Esophagus muscularis mucosa (tissue), 4 donors: ENCODE results near the gene FAM229A. TPM values are rescaled to one million over a fixed set of nuclear protein-coding genes. Genes with fewer than 3 reads are reported as not detected.

Source experiments
- DNase-seq: peaks from one replicate; pipeline ENCODE4 v3.0.0-alpha.2; 2017; ENCODE audit errors: extremely low spot score
- H3K27ac ChIP-seq, 4 donors: fragments of 200-600 bp; sonication (generic); replicated peaks in 1 of 4; 1 replicate in 3 of 4; 2 replicates in 1 of 4; pipeline ENCODE4 v1.5.1; 2016 to 2019; ENCODE audit warnings: mild to moderate bottlenecking in 1 of 4
- H3K27me3 ChIP-seq, 4 donors: fragments of 200-600 bp; sonication (generic); one replicate each; pipeline versions ENCODE4 v1.5.1 to v1.6.0; 2016 to 2019
- H3K36me3 ChIP-seq, 4 donors: fragments of 200-600 bp; sonication (generic); one replicate each; pipeline ENCODE4 v1.5.1; 2016 to 2019
- H3K4me1 ChIP-seq, 4 donors: fragments of 200-600 bp; sonication (generic); one replicate each; pipeline ENCODE4 v1.5.1; 2016 to 2019
- H3K4me3 ChIP-seq, 4 donors: fragments of 200-600 bp; sonication (generic); 1 replicate in 2 of 4; 2 replicates in 2 of 4; pipeline ENCODE4 v1.5.1; 2016 to 2019; ENCODE audit warnings: mild to moderate bottlenecking in 4 of 4, moderate library complexity in 1 of 4
- H3K9me3 ChIP-seq, 4 donors: fragments of 200-600 bp; sonication (generic); 1 replicate in 3 of 4; 2 replicates in 1 of 4; pipeline ENCODE4 v1.5.1; 2016 to 2019
- EP300 ChIP-seq: sonication (generic); formaldehyde crosslinking; IDR thresholded peaks from one replicate; pipeline ENCODE4 v1.6.1; 2017; ENCODE audit warnings: antibody characterized with exemption
- POLR2A ChIP-seq: fragments of 450-650 bp; IDR thresholded peaks from one replicate; pipeline ENCODE4 v1.6.1; 2017; ENCODE audit warnings: antibody characterized with exemption, moderate library complexity, mild to moderate bottlenecking, low read depth
- POLR2AphosphoS5 ChIP-seq, 2 donors: sonication (generic); formaldehyde crosslinking; IDR thresholded peaks; one replicate each; pipeline ENCODE4 v1.6.1; 2017; ENCODE audit warnings: antibody characterized with exemption in 2 of 2
- WGBS: methylation state at CpG from one replicate; pipeline ENCODE4 v1.1.5; 2018; 5-methylcytosine and 5-hydroxymethylcytosine counted together
- intact Hi-C: fragments of 100-400 bp; cut with DNase I; formaldehyde crosslinking; loops from one replicate; pipeline ENCODE4 v1.15.1; 2023
- total RNA-seq, 4 donors: library from RNA; depleted of rRNA; stranded (reverse); fragments of >200 nt; gene quantifications; one replicate each; pipeline versions ENCODE4 v1.1.0 to v1.2.1, GENCODE V29; 2016
- TF ChIP-seq, protein P1 (sequence below), 3 experiments: fragments of 200-600 bp in 2 of 3; fragments of 450-650 bp in 1 of 3; sonication (generic) in 2 of 3; IDR thresholded peaks; one replicate each; pipeline ENCODE4 v1.5.1; 2017 to 2019; ENCODE audit warnings: antibody characterized with exemption in 3 of 3, mild to moderate bottlenecking in 2 of 3, moderate library complexity in 1 of 3

Gene FAM229A
- total RNA-seq, 4 donors from 2014 or later, result 1.3 to 8.7 (median 4.9) TPM

GRCh38 chr1:32341186-32341757, 21.0 kb downstream of the FAM229A start:
- no peak for TF ChIP-seq EP300
- no peak for TF ChIP-seq POLR2AphosphoS5 (IDR thresholded peaks at IDR 0.05)
- no peak for TF ChIP-seq POLR2A
- Histone ChIP-seq H3K27me3 (no peaks in the 10 kb centered on the region), H3K9me3 (no peaks in the 10 kb centered on the region), H3K4me3 (no peak overlapping the region), H3K36me3 (no peaks in the 10 kb centered on the region), H3K27ac (no peak overlapping the region), H3K4me1 (peaks cover 21 to 38% (median 26%) of the 10 kb centered on the region in 4 donors)
- no peak for DNase-seq
- intact Hi-C loops, result no loop called here
- 82% methylated on average over 11 of the region's 11 CpGs for WGBS

GRCh38 chr1:32339363-32339978, 22.8 kb downstream of the FAM229A start:
- H3K36me3 ChIP-seq, result no peaks in the 10 kb centered on the region
- TF ChIP-seq EP300, result no peak
- no peak for TF ChIP-seq POLR2AphosphoS5 (IDR thresholded peaks at IDR 0.05)
- no peak for TF ChIP-seq POLR2A
- TF ChIP-seq, protein P1, sequence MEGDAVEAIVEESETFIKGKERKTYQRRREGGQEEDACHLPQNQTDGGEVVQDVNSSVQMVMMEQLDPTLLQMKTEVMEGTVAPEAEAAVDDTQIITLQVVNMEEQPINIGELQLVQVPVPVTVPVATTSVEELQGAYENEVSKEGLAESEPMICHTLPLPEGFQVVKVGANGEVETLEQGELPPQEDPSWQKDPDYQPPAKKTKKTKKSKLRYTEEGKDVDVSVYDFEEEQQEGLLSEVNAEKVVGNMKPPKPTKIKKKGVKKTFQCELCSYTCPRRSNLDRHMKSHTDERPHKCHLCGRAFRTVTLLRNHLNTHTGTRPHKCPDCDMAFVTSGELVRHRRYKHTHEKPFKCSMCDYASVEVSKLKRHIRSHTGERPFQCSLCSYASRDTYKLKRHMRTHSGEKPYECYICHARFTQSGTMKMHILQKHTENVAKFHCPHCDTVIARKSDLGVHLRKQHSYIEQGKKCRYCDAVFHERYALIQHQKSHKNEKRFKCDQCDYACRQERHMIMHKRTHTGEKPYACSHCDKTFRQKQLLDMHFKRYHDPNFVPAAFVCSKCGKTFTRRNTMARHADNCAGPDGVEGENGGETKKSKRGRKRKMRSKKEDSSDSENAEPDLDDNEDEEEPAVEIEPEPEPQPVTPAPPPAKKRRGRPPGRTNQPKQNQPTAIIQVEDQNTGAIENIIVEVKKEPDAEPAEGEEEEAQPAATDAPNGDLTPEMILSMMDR (IDR thresholded peaks at IDR 0.05), result no peak
- WGBS, result 67% methylated on average over 5 of the region's 5 CpGs
- peaks cover 31 to 48% (median 40%) of the 10 kb centered on the region in 4 donors for H3K4me1 ChIP-seq
- intact Hi-C loops, result no loop called here
- H3K4me3 ChIP-seq, result no peak overlapping the region
- DNase-seq, result no peak
- no peaks in the 10 kb centered on the region for H3K9me3 ChIP-seq
- no peaks in the 10 kb centered on the region for H3K27me3 ChIP-seq
- no peak overlapping the region for H3K27ac ChIP-seq

- H3K4me3 ChIP-seq, result no peak overlapping the region
- peaks cover 32 to 52% (median 42%) of the 10 kb centered on the region in 4 donors for H3K4me1 ChIP-seq
- intact Hi-C loops, result no loop called here
- H3K27me3 ChIP-seq, result no peaks in the 10 kb centered on the region
- H3K27ac ChIP-seq, result no peak overlapping the region
- WGBS, result 90% methylated on average over 12 of the region's 14 CpGs
- DNase-seq, result no peak
- no peaks in the 10 kb centered on the region for H3K36me3 ChIP-seq
- H3K9me3 ChIP-seq, result no peaks in the 10 kb centered on the region
- TF ChIP-seq POLR2A (no peak), EP300 (no peak), POLR2AphosphoS5 (IDR thresholded peaks at IDR 0.05) (no peak)
- TF ChIP-seq, protein P1 (IDR thresholded peaks at IDR 0.05), result no peak
Observed at GRCh38 chr1:32338637-32339145, 23.6 kb downstream of the FAM229A start.

- H3K27me3 ChIP-seq, result no peaks in the 10 kb centered on the region
- no peaks in the 10 kb centered on the region for H3K9me3 ChIP-seq
- H3K4me3 ChIP-seq, result no peak overlapping the region
- TF ChIP-seq POLR2AphosphoS5 (IDR thresholded peaks at IDR 0.05) (no peak), POLR2A (no peak), EP300 (no peak)
- TF ChIP-seq, protein P1 (IDR thresholded peaks at IDR 0.05), result no peak
- 79% methylated on average over 5 of the region's 16 CpGs for WGBS
- H3K27ac ChIP-seq, result no peak overlapping the region
- intact Hi-C loops, result no loop called here
- DNase-seq, result no peak
- peaks cover 0 to 5% (median 2%) of the 10 kb centered on the region in 4 donors for H3K36me3 ChIP-seq
- H3K4me1 ChIP-seq, result peaks cover 32 to 49% (median 42%) of the 10 kb centered on the region in 4 donors
Observed at GRCh38 chr1:32337855-32338636, 24.2 kb downstream of the FAM229A start.
